ENCODE measurements around the gene CACHD1.

Gene CACHD1

GRCh38 chr1:64513545-64513944 lies 43.6 kb downstream of the CACHD1 start:
- no peak for TF ChIP-seq CTCF (conservative IDR thresholded peaks at IDR 0.05; ENCODE audit: low read depth, low read length)

DNA sequence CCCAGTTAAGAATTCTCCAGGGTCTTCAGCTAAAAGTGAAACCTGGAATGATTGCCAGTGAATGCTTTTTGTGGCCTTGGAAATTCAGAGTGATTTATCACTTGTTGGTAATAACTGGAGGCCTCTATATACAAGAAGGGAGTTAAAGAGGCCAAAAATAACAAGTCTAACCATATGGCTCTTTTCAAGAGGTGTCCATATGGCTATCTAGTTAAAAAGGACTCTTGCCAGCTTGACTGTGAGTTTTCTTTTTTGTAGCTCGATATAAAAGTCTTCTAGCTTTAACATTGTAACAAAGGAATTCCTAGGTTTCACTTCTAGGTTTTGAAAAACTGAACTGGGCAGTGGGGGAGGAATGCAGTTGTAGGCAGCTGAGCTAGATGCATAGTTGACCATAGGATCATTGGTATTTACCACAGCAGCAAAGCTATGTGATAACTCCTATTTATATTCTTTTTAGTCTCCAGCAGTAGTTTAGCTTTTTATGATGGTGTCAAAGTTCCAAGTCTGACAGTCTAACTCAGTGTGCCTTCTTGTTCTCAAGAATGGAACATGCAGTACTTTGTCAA lies 44.4 kb downstream of the CACHD1 start:
- H3K4me3 ChIP-seq (ENCODE audit: low read length) = no peak overlapping the region
- DNase-seq (ENCODE audit: low read depth) = no peak
- no peak for TF ChIP-seq CTCF (conservative IDR thresholded peaks at IDR 0.05; ENCODE audit: low read depth, low read length)

More at GRCh38 chr1:64513545-64513944, 43.6 kb downstream of the CACHD1 start:
- DNase-seq (ENCODE audit: low read depth) = no peak
- H3K4me3 ChIP-seq (ENCODE audit: low read length) = no peak overlapping the region

DNA sequence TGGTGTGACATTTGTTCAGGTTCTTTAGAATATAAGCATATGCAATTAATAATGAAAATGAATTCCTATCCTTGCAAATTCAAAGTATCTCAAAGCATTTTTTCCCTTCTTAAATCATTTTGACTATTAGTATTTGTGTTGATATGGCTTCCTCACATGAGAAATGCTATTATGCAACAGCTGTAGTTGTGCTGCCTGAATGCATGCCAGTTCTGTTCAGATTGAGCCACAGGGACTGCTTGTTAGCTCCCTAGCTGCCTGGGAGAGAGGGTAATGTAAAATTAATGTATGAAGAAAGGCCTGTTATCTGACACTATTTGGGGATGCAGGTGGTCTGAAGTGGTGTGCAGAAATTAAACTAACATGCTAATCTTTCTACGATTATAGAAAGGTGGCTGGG lies 45.5 kb downstream of the CACHD1 start:
- no peak overlapping the region for H3K4me3 ChIP-seq (ENCODE audit: low read length)
- TF ChIP-seq CTCF (conservative IDR thresholded peaks at IDR 0.05; ENCODE audit: low read depth, low read length) = no peak
- DNase-seq (ENCODE audit: low read depth) = no peak

- H3K4me3 ChIP-seq (ENCODE audit: low read length) = no peak overlapping the region
- TF ChIP-seq CTCF (conservative IDR thresholded peaks at IDR 0.05; ENCODE audit: low read depth, low read length) = no peak
- DNase-seq (ENCODE audit: low read depth) = no peak
These were observed 46.4 kb downstream of the CACHD1 start for GRCh38 chr1:64516301-64516700.

- no peak for DNase-seq (ENCODE audit: low read depth)
- TF ChIP-seq CTCF (conservative IDR thresholded peaks at IDR 0.05; ENCODE audit: low read depth, low read length) = no peak
- H3K4me3 ChIP-seq (ENCODE audit: low read length) = no peak overlapping the region
These were observed 47.1 kb downstream of the CACHD1 start for GRCh38 chr1:64516803-64517568.

DNA sequence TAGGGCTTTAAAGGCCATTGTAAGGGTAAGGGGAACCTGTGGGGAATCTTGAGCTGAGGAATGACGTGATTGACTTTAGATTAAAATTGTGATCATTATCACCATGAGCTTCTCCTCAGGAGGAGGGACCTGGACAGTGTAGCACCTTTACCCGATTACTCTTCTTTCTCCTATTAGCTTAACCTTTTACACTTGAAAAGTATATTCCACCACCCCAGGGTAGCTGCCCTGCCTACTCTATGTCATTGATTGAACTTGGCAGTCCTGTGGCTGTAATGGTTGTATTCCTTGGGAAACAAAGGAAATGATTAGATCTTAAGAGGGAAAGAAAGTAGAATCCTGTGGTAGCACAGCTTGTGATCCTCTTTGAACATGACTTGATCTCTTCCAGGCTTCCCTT lies 47.7 kb downstream of the CACHD1 start:
- no peak overlapping the region for H3K4me3 ChIP-seq (ENCODE audit: low read length)
- no peak for TF ChIP-seq CTCF (conservative IDR thresholded peaks at IDR 0.05; ENCODE audit: low read depth, low read length)
- no peak for DNase-seq (ENCODE audit: low read depth)

Data from retinal pigment epithelial cell (primary cell).